HepG2 (cell line): ENCODE measurements around the gene MATK. TPM values are rescaled to one million over a fixed set of nuclear protein-coding genes. Genes with fewer than 3 reads are reported as not detected.

Experiments
- ATAC-seq: fragments of 200-7000 bp; cut with Tn5 transposase; 3 replicates; pipeline ENCODE4 v1.9.1; 2020; ENCODE audit warnings: mild to moderate bottlenecking, moderate library complexity
- BruUV-seq: library from RNA; stranded (reverse); fragments of 400-500 nt; replicated peaks from 2 replicates; lab custom pipeline; 2021; lab: Mats Ljungman, UMichigan
- CTCF ChIA-PET: fragments of 300-600 bp; formaldehyde crosslinking; extraction: SDS; loops from one replicate; lab custom pipeline; 2021; ENCODE audit warnings: low total read pairs, inconsistent platforms, low intra/inter-chr PET ratio; lab: Yijun Ruan, JAX
- POLR2A ChIA-PET: fragments of 350-600 bp; sonication (Branson Sonifier 250); formaldehyde crosslinking; loops from one replicate; lab custom pipeline; 2020; ENCODE audit warnings: antibody characterized with exemption, inconsistent platforms; lab: Yijun Ruan, JAX
- DNase-seq: peaks from one replicate; pipeline ENCODE4 v3.0.0-alpha.2; 2015; ENCODE audit warnings: low spot score
- FAIRE-seq: peaks from 3 replicates; lab custom pipeline; 2011; peaks lifted over from hg19 to GRCh38; lab: Jason Lieb, UNC
- H2AFZ ChIP-seq: one replicate; pipeline ENCODE4 v1.6.1; 2011; ENCODE audit warnings: low read length, inconsistent platforms
- H3K27ac ChIP-seq: fragments of 300-600 bp; 3 replicates; pipeline ENCODE4 v1.8.0; 2011; ENCODE audit warnings: mixed run types, mild to moderate bottlenecking, mixed read lengths, low read length, inconsistent platforms; ENCODE audit not compliant: insufficient read depth; ENCODE audit errors: extremely low read length
- H3K27me3 ChIP-seq, 2 experiments: fragments of 200-600 bp in 1 of 2; 2 replicates in 1 of 2; 3 replicates in 1 of 2; pipeline versions ENCODE4 v1.6.0 to v1.8.0; 2011; ENCODE audit warnings: low read length in 2 of 2, mild to moderate bottlenecking in 2 of 2, moderate library complexity in 2 of 2, inconsistent platforms in 1 of 2; ENCODE audit not compliant: insufficient read depth in 2 of 2, control insufficient read depth in 1 of 2
- H3K36me3 ChIP-seq, 2 experiments: fragments of 200-600 bp in 1 of 2; replicated peaks in 1 of 2; 2 replicates in 1 of 2; 3 replicates in 1 of 2; pipeline versions ENCODE4 v1.5.1 to v1.8.0; 2011; ENCODE audit warnings: low read length in 2 of 2, inconsistent platforms in 1 of 2; ENCODE audit not compliant: insufficient read depth in 2 of 2, control insufficient read depth in 1 of 2
- H3K4me1 ChIP-seq: 2 replicates; pipeline ENCODE4 v1.5.1; 2012; ENCODE audit warnings: low read length, inconsistent platforms; ENCODE audit not compliant: insufficient read depth
- H3K4me2 ChIP-seq: 2 replicates; pipeline ENCODE4 v1.6.0; 2011; ENCODE audit warnings: low read depth, low read length, inconsistent platforms
- H3K4me3 ChIP-seq, 3 experiments: fragments of 200-600 bp in 1 of 3; sonication (generic), shearing (Covaris generic) in 1 of 3; replicated peaks in 1 of 3; 2 replicates each; pipeline ENCODE4 v1.5.1; 2011 to 2016; ENCODE audit warnings: low read length in 3 of 3, inconsistent platforms in 2 of 3, low read depth in 2 of 3, mild to moderate bottlenecking in 2 of 3, control low read depth in 1 of 3, mixed read lengths in 1 of 3; ENCODE audit not compliant: insufficient read depth in 1 of 3
- H3K79me2 ChIP-seq: one replicate; pipeline ENCODE4 v1.6.1; 2011; ENCODE audit warnings: low read length, inconsistent platforms; ENCODE audit not compliant: insufficient read depth
- H3K9ac ChIP-seq: 2 replicates; pipeline ENCODE4 v1.6.0; 2011; ENCODE audit warnings: mild to moderate bottlenecking, low read depth, low read length, inconsistent platforms; ENCODE audit not compliant: insufficient read depth
- H3K9me3 ChIP-seq: 2 replicates; pipeline ENCODE4 v1.5.1; 2012; ENCODE audit warnings: mild to moderate bottlenecking, low read length
- H4K20me1 ChIP-seq: 2 replicates; pipeline ENCODE4 v1.6.0; 2011; ENCODE audit warnings: inconsistent platforms, mild to moderate bottlenecking, low read length, moderate library complexity; ENCODE audit not compliant: insufficient read depth
- ZFP36 ChIP-seq: fragments of 150-350 bp; IDR thresholded peaks from 2 replicates; pipeline ENCODE4 v1.6.1; 2018; ENCODE audit warnings: borderline replicate concordance, low read length, low read depth; ENCODE audit not compliant: partially characterized antibody
- ZNF646 ChIP-seq: sonication (generic); formaldehyde crosslinking; IDR thresholded peaks from 2 replicates; pipeline ENCODE4 v1.9.0; 2021; ENCODE audit warnings: mild to moderate bottlenecking, missing genetic modification reagents
- ZNF660 ChIP-seq: sonication (generic); formaldehyde crosslinking; IDR thresholded peaks from 2 replicates; pipeline ENCODE4 v1.5.1; 2020; ENCODE audit warnings: mild to moderate bottlenecking, low read depth, missing genetic modification reagents, borderline replicate concordance
- ZNF790 ChIP-seq: sonication (generic); formaldehyde crosslinking; IDR thresholded peaks from 2 replicates; pipeline ENCODE4 v1.8.0; 2022; ENCODE audit warnings: missing genetic modification reagents, mild to moderate bottlenecking, borderline replicate concordance
- WGBS: methylation state at CpG from one replicate; pipeline ENCODE4 v1.1.6; 2017; ENCODE audit warnings: low lambda C conversion rate; 5-methylcytosine and 5-hydroxymethylcytosine counted together
- in situ Hi-C: cut with HindIII; loops from 2 replicates; pipeline ENCODE4 v1.10.0; 2017; ENCODE audit warnings: low pct_unique_long_range_greater_than_20kb; ENCODE audit not compliant: extremely low pct_ligation_motif_present
- intact Hi-C: fragments of 100-400 bp; cut with micrococcal nuclease; formaldehyde crosslinking; loops from one replicate; pipeline ENCODE4 v1.10.0; 2022; ENCODE audit not compliant: unreplicated experiment
- polyA plus RNA-seq, 8 experiments: library from polyadenylated mRNA; depleted of rRNA in 3 of 8; stranded (reverse) in 7 of 8; unstranded in 1 of 8; fragments of >200 nt; fragmentation: Illumina TruSeq in 4 of 8; extraction: Trizol in 4 of 8; gene quantifications; 2 replicates each; pipeline versions ENCODE4 v1.2.1 to v1.2.3, GENCODE V29; 2011 to 2016; ENCODE audit warnings: low read depth in 4 of 8, missing spikeins in 1 of 8, mixed read lengths in 1 of 8; ENCODE audit not compliant: insufficient read depth in 1 of 8
- total RNA-seq, 5 experiments: library from RNA; depleted of rRNA; stranded (reverse); fragments of >200 nt; fragmentation: Illumina TruSeq; extraction: Trizol; gene quantifications; 2 replicates each; pipeline ENCODE4 v1.2.3, GENCODE V29; 2016; ENCODE audit warnings: low read depth in 1 of 5

Gene MATK
- total and polyA plus RNA-seq, 2 of the 13 experiments (the other 11 are each of a cell fraction or from before 2014, with no cell fraction given): 0.09 TPM; not detected in 1

DNA sequence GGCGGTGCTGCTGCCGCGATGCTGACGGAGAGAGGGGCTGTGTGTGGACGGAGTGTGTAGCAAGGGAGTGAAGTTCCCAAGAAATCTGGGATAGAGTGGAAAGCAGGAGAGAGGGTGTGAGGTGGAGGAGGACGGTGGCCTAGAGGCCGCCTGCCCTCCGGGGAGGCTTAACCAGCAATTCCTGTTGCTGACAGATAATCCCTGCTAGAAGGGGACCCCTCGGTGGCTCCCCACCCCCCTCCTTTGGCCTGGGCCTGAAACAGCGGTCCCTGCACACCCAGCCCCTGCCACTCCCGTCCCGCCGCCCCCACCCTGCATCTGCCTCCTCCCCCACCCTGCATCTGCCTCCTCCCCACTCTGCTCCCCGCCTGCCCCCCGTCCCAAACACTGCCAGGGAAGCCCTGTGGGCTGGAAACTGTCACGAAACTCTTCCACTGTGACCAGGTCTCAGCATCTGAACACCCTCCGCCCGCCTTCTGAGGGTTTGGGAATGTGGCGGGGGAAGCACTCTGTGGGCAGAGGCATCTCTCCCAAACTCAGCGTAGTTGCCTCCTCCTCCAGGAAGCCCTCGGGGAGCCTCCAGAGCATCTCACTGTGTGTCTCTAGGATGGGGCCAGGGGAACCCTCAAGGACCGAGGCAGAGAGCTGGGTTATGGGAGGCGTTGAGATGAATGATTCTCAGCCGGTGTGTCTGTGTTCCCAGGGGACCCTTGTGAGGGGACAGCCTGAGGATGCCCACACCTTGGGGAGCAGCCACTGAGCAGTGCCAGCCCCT, 17.1 kb upstream of the MATK start:
- ATAC-seq (no peak), DNase-seq (no peak), FAIRE-seq (no peak)
- no peak for TF ChIP-seq ZNF646 (CRISPR knock-in tag)
- peak; percentile 7 for TF ChIP-seq ZFP36
- no peak for TF ChIP-seq ZNF790
- no peak for TF ChIP-seq ZNF660 (CRISPR knock-in tag)
- BruUV-seq: no TSS peak
- H3K4me2 ChIP-seq: no peak overlapping the region
- ChIA-PET POLR2A (no interaction called here), CTCF (no interaction called here)
- intact Hi-C loops: no loop called here
- H4K20me1 ChIP-seq: no peaks in the 10 kb centered on the region
- H2AFZ ChIP-seq: no peak overlapping the region
- 52% methylated on average over 17 of the region's 24 CpGs for WGBS
- no peaks in the 10 kb centered on the region for H3K4me1 ChIP-seq
- peaks cover 6 to 39% of the 10 kb centered on the region in 2 experiments for H3K27me3 ChIP-seq
- in situ Hi-C loops: no loop called here
- H3K27ac ChIP-seq: no peak overlapping the region
- H3K9me3 ChIP-seq: no peaks in the 10 kb centered on the region
- no peaks in the 10 kb centered on the region for H3K79me2 ChIP-seq
- no peaks in the 10 kb centered on the region for H3K36me3 ChIP-seq
- no peak overlapping the region for H3K4me3 ChIP-seq
- H3K9ac ChIP-seq: no peak overlapping the region
